MG63 (cell line): ENCODE measurements around the gene DNAJC11. TPM values are rescaled to one million over a fixed set of nuclear protein-coding genes. Genes with fewer than 3 reads are reported as not detected.

Source experiments
- DNase-seq: peaks from one replicate; pipeline ENCODE4 v3.0.0-alpha.2; 2020
- H3K27me3 ChIP-seq: fragments of 250-450 bp; sonication (Bioruptor Pico); 2 replicates; pipeline ENCODE4 v1.5.1; 2020; ENCODE audit warnings: mild to moderate bottlenecking, moderate library complexity
- H3K36me3 ChIP-seq: fragments of 250-450 bp; sonication (Bioruptor Pico); 2 replicates; pipeline ENCODE4 v1.5.1; 2020; ENCODE audit warnings: mild to moderate bottlenecking, moderate library complexity
- H3K4me3 ChIP-seq: fragments of 250-450 bp; sonication (Bioruptor Pico); 2 replicates; pipeline ENCODE4 v1.5.1; 2020; ENCODE audit warnings: mild to moderate bottlenecking, moderate library complexity
- H3K9me3 ChIP-seq: fragments of 250-450 bp; sonication (Bioruptor Pico); 2 replicates; pipeline ENCODE4 v1.5.1; 2020; ENCODE audit warnings: mild to moderate bottlenecking, moderate library complexity
- total RNA-seq: library from RNA; depleted of rRNA; stranded (reverse); fragments of >200 nt; shearing (Covaris generic); gene quantifications from 2 replicates; pipeline ENCODE4 v1.2.3, GENCODE V29; 2014; ENCODE audit warnings: low replicate concordance

DNAJC11 gene
- total RNA-seq, 1 experiment from 2014 or later: 71.8 TPM

- H3K4me3 ChIP-seq: no peak overlapping the region
- peaks cover 79% of the 10 kb centered on the region for H3K36me3 ChIP-seq
- no peaks in the 10 kb centered on the region for H3K27me3 ChIP-seq
- H3K9me3 ChIP-seq: no peaks in the 10 kb centered on the region
- no peak for DNase-seq
Observed at GRCh38 chr1:6622396-6623152, 79.0 kb downstream of the DNAJC11 start.

DNA sequence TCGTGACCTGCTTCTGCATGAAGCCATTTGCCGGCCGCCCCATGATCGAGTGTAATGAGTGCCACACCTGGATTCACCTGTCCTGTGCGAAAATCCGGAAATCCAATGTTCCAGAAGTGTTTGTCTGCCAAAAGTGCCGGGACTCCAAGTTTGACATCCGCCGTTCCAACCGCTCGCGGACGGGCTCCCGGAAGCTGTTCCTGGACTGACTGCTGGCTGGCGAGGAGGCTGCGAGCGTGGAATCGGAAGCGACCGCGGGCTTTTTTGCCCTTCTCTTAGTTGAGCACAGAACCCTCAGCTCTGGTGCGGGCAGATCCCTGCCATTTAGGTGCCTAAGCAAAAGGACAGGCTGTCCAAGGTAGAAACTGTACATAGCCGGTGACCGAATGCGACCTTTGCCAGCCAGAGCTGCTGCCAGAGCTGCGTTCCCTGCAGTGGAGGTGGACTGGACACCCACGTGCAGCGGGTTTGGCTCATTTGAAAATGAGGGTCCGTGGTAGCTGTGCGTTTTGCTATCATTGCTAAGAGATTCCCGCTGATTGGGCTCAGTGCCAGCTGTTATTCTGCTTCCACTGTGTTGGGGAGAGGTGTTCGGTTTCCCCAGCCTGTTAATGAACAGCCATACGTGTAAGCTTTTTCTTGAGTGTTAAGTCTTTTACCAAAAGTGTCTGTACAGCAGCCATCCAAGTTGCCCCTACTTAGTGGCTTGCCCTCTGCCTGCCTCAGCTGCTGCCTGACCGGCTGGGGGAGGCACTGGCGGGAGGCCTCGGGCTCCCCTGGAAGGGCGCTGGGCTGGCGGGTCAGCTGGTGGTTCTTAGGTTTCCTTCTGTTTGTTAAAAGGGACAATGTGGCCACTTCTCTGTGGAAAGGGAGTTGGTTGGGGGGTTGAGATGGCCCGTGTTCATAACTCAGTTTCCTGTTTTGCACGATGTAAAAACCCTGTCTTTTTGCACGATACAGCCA lies 79.9 kb downstream of the DNAJC11 start:
- Histone ChIP-seq H3K27me3 (no peaks in the 10 kb centered on the region), H3K4me3 (no peak overlapping the region), H3K36me3 (peaks cover 80% of the 10 kb centered on the region), H3K9me3 (no peaks in the 10 kb centered on the region)
- no peak for DNase-seq

DNA sequence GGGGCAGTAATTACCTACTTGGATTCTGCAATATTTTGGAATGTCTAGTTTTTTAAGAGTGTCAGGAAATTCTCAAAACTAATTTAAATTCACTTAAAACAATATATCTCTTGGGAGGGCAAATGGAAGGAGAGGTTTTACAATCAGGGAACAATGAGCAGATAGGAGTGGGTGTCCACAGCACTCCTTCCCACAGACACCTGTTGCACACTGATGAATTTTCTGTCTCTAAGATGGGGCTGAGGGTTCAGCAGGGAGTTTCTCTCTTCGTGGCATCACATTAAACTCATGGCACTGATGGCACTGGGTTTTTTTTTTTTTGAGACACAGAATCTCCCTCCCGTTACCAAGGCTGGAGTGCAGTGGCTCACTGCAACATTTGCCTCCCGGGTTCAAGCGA lies 82.6 kb downstream of the DNAJC11 start:
- Histone ChIP-seq H3K36me3 (peaks cover 74% of the 10 kb centered on the region), H3K9me3 (no peaks in the 10 kb centered on the region), H3K27me3 (no peaks in the 10 kb centered on the region), H3K4me3 (no peak overlapping the region)
- no peak for DNase-seq

DNA sequence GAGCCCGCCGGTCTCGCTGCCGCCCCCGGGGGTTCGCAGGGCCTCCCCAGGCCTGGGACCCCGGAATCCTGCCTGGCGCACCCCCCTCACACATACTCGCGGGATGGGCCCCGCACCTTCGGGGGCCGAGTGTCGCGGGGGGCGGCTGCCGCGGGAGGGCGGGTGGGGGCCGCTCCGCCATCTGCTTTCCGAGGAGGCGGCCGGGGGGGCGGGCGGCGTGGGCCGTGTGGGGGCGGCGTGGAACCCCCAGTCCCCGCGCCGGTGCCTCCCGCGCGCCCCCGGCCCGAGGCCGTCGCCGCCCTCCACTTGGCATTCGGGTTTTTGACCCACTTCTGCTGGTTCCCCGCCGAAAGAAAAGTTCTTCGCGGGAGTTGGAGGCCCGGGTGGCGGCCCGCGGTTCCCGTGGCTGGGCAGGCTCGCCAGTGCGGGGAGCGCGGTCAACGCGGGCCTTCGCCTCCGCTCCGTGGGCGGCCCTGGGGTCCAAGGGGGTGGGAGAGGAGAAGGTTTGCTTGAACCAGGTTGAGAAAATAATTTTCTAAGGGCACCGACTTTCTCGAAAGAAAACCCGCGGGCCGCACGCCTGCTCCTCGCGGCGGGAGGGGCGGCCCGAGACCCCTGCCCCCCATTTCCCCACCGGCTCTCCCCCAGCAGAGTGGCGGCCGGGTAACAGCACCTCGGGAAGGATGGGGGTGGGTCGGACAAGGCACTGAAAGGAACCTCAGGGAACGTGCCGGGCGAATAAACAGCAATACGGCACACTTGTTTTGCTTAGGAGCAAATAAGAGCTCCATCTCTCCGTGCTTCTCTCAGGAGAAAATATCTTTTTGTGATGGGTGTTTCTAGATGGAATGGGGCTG lies 86.5 kb downstream of the DNAJC11 start:
- Histone ChIP-seq H3K36me3 (peaks cover 40% of the 10 kb centered on the region), H3K4me3 (peak overlapping the region; percentile 67), H3K27me3 (no peaks in the 10 kb centered on the region), H3K9me3 (no peaks in the 10 kb centered on the region)
- DNase-seq: no peak

DNA sequence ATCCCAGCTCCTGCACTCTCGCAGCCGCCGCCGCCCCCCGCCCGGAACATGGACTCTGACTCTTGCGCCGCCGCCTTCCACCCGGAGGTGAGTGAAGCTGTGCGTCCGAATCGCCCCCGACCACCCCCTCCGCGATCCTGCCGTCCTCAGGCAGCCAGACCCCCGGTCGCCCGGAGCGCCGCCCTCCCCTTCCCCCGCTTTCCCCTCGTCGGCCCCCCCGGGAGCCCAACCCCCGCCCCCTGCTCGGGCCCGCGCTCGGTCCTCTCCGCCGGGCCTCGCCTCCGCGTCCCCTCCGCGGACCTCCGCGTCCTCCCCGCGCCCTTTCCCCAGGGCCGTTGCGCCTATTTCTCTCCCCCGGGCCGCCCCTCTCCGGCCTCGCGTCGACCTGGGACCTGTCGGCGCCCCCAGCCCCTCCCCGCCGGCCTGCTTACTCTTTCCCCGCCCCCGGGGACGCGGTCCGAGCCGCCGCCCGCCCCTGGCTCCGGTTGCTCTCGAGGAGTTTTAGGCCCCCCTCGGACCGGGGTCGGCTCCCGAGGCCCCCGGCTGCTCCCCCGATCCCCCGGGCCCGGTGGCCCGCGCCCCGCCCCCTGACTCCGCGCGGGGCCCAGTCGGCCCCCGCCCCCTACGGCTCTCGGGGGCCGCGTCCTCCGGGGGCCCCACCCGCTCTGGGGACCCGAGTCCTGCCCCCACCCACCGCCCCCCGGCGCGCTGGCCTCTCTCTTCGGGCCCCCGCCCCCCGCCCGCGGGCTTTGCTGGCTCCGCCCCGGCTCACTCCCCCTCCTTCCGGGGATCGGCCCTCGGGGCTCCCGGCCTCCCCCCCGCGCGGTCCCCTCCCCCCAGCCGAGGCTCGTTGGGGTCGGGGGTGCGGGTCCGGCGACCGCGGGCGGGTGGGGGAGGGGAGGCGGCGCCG lies 87.3 kb downstream of the DNAJC11 start:
- no peaks in the 10 kb centered on the region for H3K9me3 ChIP-seq
- no peaks in the 10 kb centered on the region for H3K27me3 ChIP-seq
- H3K36me3 ChIP-seq: peaks cover 31% of the 10 kb centered on the region
- peak overlapping the region; percentile 67 for H3K4me3 ChIP-seq
- DNase-seq: peak; percentile 73

- peak within 1 kb of the TSS; percentile 67 for H3K4me3 ChIP-seq
- peaks cover 23% of the 10 kb centered on the region for H3K36me3 ChIP-seq
- peak; percentile 99 for DNase-seq
- H3K27me3 ChIP-seq: no peaks in the 10 kb centered on the region
- no peaks in the 10 kb centered on the region for H3K9me3 ChIP-seq
Observed at GRCh38 chr1:6613361-6614018, 88.1 kb downstream of the DNAJC11 start, which contains the start of gene PHF13. PHF13 (plus strand) TSS chr1:6613731; CDS start chr1:6614067, 336 bp downstream.

DNA sequence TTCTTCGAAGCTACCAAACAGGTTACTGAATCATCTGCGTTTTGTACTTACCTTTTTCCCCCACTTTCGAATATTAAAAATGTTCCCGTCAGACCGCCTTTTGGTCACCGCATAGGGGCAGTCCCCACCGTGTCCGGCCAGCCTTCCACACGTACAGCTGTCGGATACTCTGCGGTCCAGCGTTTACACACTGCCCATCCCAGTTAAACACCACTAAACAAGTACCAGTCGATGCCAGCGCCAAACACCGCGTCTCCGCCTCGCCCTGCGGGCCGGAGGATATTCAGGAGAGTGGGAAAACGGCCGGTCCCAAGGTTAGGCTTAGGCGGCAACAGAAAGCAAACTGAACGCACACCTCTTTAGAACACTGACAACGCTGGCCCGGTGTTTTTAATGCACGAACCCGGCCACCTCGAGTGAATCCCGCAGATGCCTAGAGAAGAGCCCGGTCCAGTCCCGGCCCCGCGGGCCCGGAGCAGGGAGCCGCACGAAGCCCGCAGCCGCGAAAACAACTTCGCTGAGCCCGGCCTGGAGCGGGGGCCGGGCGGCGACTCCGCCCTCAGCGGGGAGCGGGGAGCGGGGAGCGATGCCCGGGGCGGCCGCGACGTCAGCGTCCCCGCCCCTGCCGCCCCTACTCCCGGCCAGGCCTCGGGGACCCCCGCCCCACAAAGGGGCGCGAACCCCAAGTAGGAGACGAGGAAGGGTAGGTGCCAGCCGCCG lies 88.8 kb downstream of the DNAJC11 start:
- Histone ChIP-seq H3K4me3 (peak overlapping the region; percentile 57), H3K9me3 (no peaks in the 10 kb centered on the region), H3K36me3 (peaks cover 18% of the 10 kb centered on the region), H3K27me3 (no peaks in the 10 kb centered on the region)
- peak; percentile 55 for DNase-seq

DNA sequence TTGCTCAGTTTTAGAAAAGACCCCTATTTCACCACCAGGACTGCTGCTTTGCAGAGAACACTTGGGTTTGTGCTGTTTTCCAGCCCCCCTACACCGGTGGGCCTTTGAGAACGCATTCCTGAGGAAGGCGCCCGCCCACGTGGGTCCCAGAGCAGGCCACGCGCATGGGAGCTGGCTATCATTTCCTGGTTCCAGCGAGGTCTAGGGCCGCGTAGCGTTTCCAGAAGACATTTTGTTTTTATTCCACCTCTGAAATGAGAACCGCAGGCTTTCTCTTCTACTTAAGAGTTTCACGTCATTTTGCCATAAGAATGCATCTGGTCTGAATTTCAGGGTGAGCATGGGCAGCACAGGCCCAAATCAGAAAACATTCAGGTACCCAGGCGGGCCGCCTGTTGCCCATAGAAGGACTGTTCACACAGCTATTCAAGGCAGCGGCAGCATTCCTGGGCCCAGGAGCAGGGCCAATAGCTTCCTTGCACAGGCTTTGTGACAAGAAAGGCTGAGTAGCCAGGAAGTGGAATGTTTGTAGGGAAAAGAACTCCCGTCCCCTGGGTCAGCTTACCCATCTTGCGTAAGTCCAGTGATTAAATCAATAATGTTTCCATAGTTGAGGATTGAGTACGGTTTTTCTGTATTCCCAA lies 97.6 kb downstream of the DNAJC11 start:
- H3K36me3 ChIP-seq: peaks cover 10% of the 10 kb centered on the region
- H3K9me3 ChIP-seq: no peaks in the 10 kb centered on the region
- DNase-seq: no peak
- H3K27me3 ChIP-seq: no peaks in the 10 kb centered on the region
- H3K4me3 ChIP-seq: no peak overlapping the region

DNA sequence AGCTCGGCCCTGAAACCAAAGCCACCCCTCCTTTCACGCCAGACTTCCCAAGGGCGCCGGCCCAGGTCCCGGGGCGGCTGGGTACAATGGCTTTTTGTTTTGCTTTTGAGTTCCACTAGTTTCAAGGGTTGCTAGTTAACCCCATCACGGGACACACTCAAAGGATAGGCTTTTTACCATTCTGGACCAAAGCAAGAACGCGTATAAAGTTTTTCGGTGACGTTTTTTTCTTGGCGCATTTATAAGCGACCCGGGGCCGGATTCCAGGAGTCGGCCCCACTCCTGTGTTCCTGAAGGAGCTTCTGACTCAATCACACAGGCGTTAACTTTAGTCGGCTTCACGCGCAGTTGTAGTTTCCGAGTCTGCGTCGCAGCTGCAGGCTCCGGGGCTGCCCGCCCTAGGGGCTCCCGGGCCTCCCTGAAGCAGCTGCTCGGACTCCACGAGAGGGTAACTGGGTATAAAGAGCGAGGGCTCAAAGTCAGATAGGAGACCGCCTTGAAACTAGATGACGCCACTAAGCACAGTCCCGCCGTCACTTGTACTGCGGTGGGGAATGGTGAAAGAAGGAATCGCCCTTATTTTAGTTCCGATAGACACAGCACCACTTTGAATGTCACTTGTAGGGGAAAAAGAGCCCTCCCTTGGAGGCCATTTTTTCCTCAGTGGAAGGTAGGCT lies 98.2 kb downstream of the DNAJC11 start:
- no peak for DNase-seq

DNA sequence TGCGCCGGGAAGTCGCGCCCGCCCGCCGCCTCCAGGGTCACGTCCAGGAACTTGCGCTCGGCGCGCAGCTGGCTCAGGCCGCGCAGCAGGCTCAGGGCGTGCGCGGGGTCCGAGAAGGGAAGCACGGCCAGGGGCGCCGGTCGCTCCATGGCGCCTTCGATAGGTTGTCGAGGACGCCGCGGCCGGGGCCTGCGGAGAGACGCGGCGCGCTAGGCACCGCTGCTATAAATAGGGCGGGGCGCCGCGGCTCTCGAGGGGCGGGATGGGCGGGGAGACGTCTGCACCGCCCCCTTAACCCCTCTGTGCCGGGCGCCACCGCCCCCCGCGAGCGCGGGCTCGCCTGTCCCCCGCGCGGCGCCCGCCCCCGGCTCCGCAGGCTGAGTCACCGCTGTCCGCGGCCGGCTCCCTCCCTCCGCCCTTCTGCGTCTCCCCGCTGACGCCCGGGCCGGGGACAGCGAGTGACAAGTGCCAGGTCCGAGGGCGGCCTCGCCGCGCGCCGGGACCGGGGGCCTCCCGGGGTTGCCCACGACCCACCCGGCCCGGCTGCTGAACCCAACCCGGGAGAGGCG lies 98.9 kb downstream of the DNAJC11 start, which contains the start of gene KLHL21:
KLHL21 (minus strand) TSS at position 201 of the 569 bp plus-strand sequence; CDS start at position 149, 52 bp downstream.
- H3K27me3 ChIP-seq: no peaks in the 10 kb centered on the region
- H3K36me3 ChIP-seq: peaks cover 19% of the 10 kb centered on the region
- H3K9me3 ChIP-seq: no peaks in the 10 kb centered on the region
- H3K4me3 ChIP-seq: peak within 1 kb of the TSS; percentile 76
- DNase-seq: peak; percentile 87

More for the DNA sequence above, 98.2 kb downstream of the DNAJC11 start:
- H3K27me3 ChIP-seq: no peaks in the 10 kb centered on the region
- no peaks in the 10 kb centered on the region for H3K9me3 ChIP-seq
- peaks cover 14% of the 10 kb centered on the region for H3K36me3 ChIP-seq
- H3K4me3 ChIP-seq: peak overlapping the region; percentile 76

GRCh38 chr1:6601923-6602668 lies 99.5 kb downstream of the DNAJC11 start:
- Histone ChIP-seq H3K27me3 (no peaks in the 10 kb centered on the region), H3K4me3 (peak overlapping the region; percentile 76), H3K36me3 (peaks cover 23% of the 10 kb centered on the region), H3K9me3 (no peaks in the 10 kb centered on the region)
- no peak for DNase-seq

- Histone ChIP-seq H3K4me3 (peak overlapping the region; percentile 76), H3K9me3 (no peaks in the 10 kb centered on the region), H3K27me3 (no peaks in the 10 kb centered on the region), H3K36me3 (peaks cover 31% of the 10 kb centered on the region)
- peak; percentile 89 for DNase-seq
Observed at GRCh38 chr1:6601049-6601922, 100.3 kb downstream of the DNAJC11 start.
